H9 (cell line): ENCODE results near the gene ANKRD65. TPM values are rescaled to one million over a fixed set of nuclear protein-coding genes. Genes with fewer than 3 reads are reported as not detected.

Experiments used
- DNase-seq: peaks from one replicate; pipeline ENCODE4 v3.0.0-alpha.2; 2017
- H2AFZ ChIP-seq: one replicate; pipeline ENCODE4 v1.6.1; 2013; ENCODE audit warnings: mild to moderate bottlenecking, low read length, control low read depth, moderate library complexity
- H2AK5ac ChIP-seq: 2 replicates; pipeline ENCODE4 v1.6.1; 2013; ENCODE audit warnings: low read length, control low read depth, mixed read lengths; ENCODE audit not compliant: insufficient read length
- H2BK120ac ChIP-seq: one replicate; pipeline ENCODE4 v1.6.1; 2013; ENCODE audit warnings: low read depth, mild to moderate bottlenecking, low read length, control low read depth, inconsistent platforms; ENCODE audit not compliant: poor library complexity, severe bottlenecking
- H2BK12ac ChIP-seq: 2 replicates; pipeline ENCODE4 v1.6.1; 2013; ENCODE audit warnings: low read length, control low read depth, mixed read lengths, low read depth; ENCODE audit not compliant: insufficient read length
- H2BK15ac ChIP-seq: 2 replicates; pipeline ENCODE4 v1.6.1; 2013; ENCODE audit warnings: low read depth, low read length, control low read depth
- H2BK20ac ChIP-seq: one replicate; pipeline ENCODE4 v1.6.1; 2013; ENCODE audit warnings: low read depth, mild to moderate bottlenecking, low read length, control low read depth, inconsistent platforms; ENCODE audit not compliant: poor library complexity, severe bottlenecking
- H2BK5ac ChIP-seq: 2 replicates; pipeline ENCODE4 v1.6.1; 2013; ENCODE audit warnings: low read length, control low read depth, mixed read lengths; ENCODE audit not compliant: insufficient read length
- H3K14ac ChIP-seq: 2 replicates; pipeline ENCODE4 v1.6.1; 2013; ENCODE audit warnings: low read length, control low read depth; ENCODE audit not compliant: insufficient read depth
- H3K18ac ChIP-seq: 2 replicates; pipeline ENCODE4 v1.6.1; 2013; ENCODE audit warnings: low read depth, mild to moderate bottlenecking, mixed read lengths, low read length, control low read depth; ENCODE audit not compliant: insufficient read length
- H3K23ac ChIP-seq: 2 replicates; pipeline ENCODE4 v1.6.1; 2013; ENCODE audit warnings: low read length, control low read depth, mixed read lengths, low read depth; ENCODE audit not compliant: insufficient read length
- H3K23me2 ChIP-seq: 2 replicates; pipeline ENCODE4 v1.6.1; 2013; ENCODE audit warnings: low read depth, mild to moderate bottlenecking, mixed read lengths, low read length, control low read depth; ENCODE audit not compliant: insufficient read length, poor library complexity, severe bottlenecking
- H3K27ac ChIP-seq: 2 replicates; pipeline ENCODE4 v1.5.1; 2013; ENCODE audit warnings: low read length, control low read depth, mixed read lengths, low read depth; ENCODE audit not compliant: insufficient read length
- H3K27me3 ChIP-seq: 2 replicates; pipeline ENCODE4 v1.6.1; 2013; ENCODE audit warnings: low read length, control low read depth, inconsistent platforms; ENCODE audit not compliant: insufficient read depth
- H3K4ac ChIP-seq: 2 replicates; pipeline ENCODE4 v1.6.1; 2013; ENCODE audit warnings: low read depth, mild to moderate bottlenecking, control low read depth, inconsistent platforms, low read length, moderate library complexity
- H3K4me1 ChIP-seq: 2 replicates; pipeline ENCODE4 v1.6.1; 2013; ENCODE audit warnings: low read length, control low read depth, inconsistent platforms; ENCODE audit not compliant: insufficient read depth
- H3K4me2 ChIP-seq: 2 replicates; pipeline ENCODE4 v1.6.1; 2013; ENCODE audit warnings: low read length, control low read depth, mixed read lengths; ENCODE audit not compliant: insufficient read length, insufficient read depth
- H3K56ac ChIP-seq: 2 replicates; pipeline ENCODE4 v1.6.1; 2013; ENCODE audit warnings: low read depth, mild to moderate bottlenecking, mixed read lengths, low read length, control low read depth; ENCODE audit not compliant: insufficient read length
- H3K79me1 ChIP-seq: 2 replicates; pipeline ENCODE4 v1.6.1; 2013; ENCODE audit warnings: low read depth, mild to moderate bottlenecking, moderate library complexity, low read length, control low read depth, inconsistent platforms; ENCODE audit not compliant: insufficient read depth, poor library complexity, severe bottlenecking
- H3K79me2 ChIP-seq: 2 replicates; pipeline ENCODE4 v1.6.1; 2013; ENCODE audit warnings: low read length, control low read depth, inconsistent platforms; ENCODE audit not compliant: insufficient read depth
- H3K9ac ChIP-seq: 2 replicates; pipeline ENCODE4 v1.6.1; 2013; ENCODE audit warnings: low read length, control low read depth, mixed read lengths; ENCODE audit not compliant: insufficient read length; ENCODE audit errors: extremely low read depth
- H3K9me3 ChIP-seq: one replicate; pipeline ENCODE4 v1.6.1; 2013; ENCODE audit warnings: low read depth, low read length, inconsistent platforms; ENCODE audit not compliant: control insufficient read depth
- H3T11ph ChIP-seq: one replicate; pipeline ENCODE4 v1.6.1; 2013; ENCODE audit warnings: mild to moderate bottlenecking, low read length, control low read depth, inconsistent platforms
- H4K20me1 ChIP-seq: one replicate; pipeline ENCODE4 v1.6.1; 2013; ENCODE audit not compliant: control insufficient read depth, insufficient read length, insufficient read depth
- H4K5ac ChIP-seq: 2 replicates; pipeline ENCODE4 v1.6.1; 2013; ENCODE audit warnings: low read depth, mild to moderate bottlenecking, mixed read lengths, low read length, control low read depth; ENCODE audit not compliant: insufficient read length
- H4K8ac ChIP-seq: replicated peaks from 2 replicates; pipeline ENCODE4 v1.6.1; 2013; ENCODE audit warnings: low read length, control low read depth, mixed read lengths, low read depth; ENCODE audit not compliant: insufficient read length
- H4K91ac ChIP-seq: 2 replicates; pipeline ENCODE4 v1.6.1; 2013; ENCODE audit warnings: low read depth, mild to moderate bottlenecking, moderate library complexity, mixed read lengths, low read length, control low read depth; ENCODE audit not compliant: insufficient read length
- H3K27ac Mint-ChIP-seq, 3 experiments: 2 replicates in 2 of 3; 3 replicates in 1 of 3; pipeline ENCODE4 v1.8.0; 2020 to 2021; ENCODE audit warnings: mixed read lengths in 3 of 3, mild to moderate bottlenecking in 1 of 3, moderate library complexity in 1 of 3
- H3K27me3 Mint-ChIP-seq: 2 replicates; pipeline ENCODE4 v1.8.0; 2021; ENCODE audit warnings: low read depth, mild to moderate bottlenecking, moderate library complexity, mixed read lengths
- H3K36me3 Mint-ChIP-seq, 3 experiments: 2 replicates in 2 of 3; 3 replicates in 1 of 3; pipeline ENCODE4 v1.8.0; 2020 to 2021; ENCODE audit warnings: low read depth in 3 of 3, mixed read lengths in 3 of 3; ENCODE audit not compliant: insufficient read depth in 1 of 3
- H3K4me1 Mint-ChIP-seq, 2 experiments: 2 replicates each; pipeline ENCODE4 v1.8.0; 2020; ENCODE audit warnings: mixed read lengths in 2 of 2
- H3K4me3 Mint-ChIP-seq, 2 experiments: 2 replicates in 1 of 2; 3 replicates in 1 of 2; pipeline ENCODE4 v1.8.0; 2020 to 2021; ENCODE audit warnings: mild to moderate bottlenecking in 2 of 2, mixed read lengths in 2 of 2, moderate library complexity in 1 of 2
- H3K9me3 Mint-ChIP-seq, 2 experiments: 2 replicates in 1 of 2; 3 replicates in 1 of 2; pipeline ENCODE4 v1.8.0; 2020; ENCODE audit warnings: mild to moderate bottlenecking in 2 of 2, mixed read lengths in 2 of 2, moderate library complexity in 1 of 2
- CTCF ChIP-seq: fragments of 200-600 bp; sonication (generic); conservative IDR thresholded peaks from 3 replicates; pipeline ENCODE4 v1.8.0; 2021; ENCODE audit warnings: antibody characterized with exemption, mild to moderate bottlenecking
- WGBS: extraction: QIAGEN DNeasy Blood & Tissue Kit; methylation state at CpG from one replicate; pipeline ENCODE4 v1.1.7; 2013; ENCODE audit warnings: missing lambda C conversion rate, low lambda C conversion rate, mixed read lengths; ENCODE audit not compliant: insufficient read length; ENCODE audit errors: extremely low coverage; 5-methylcytosine and 5-hydroxymethylcytosine counted together
- total RNA-seq: library from RNA; stranded (reverse); gene quantifications from 2 replicates; pipeline ENCODE4 v1.2.1, GENCODE V29; 2021

ANKRD65 gene
- total RNA-seq, 1 experiment from 2014 or later, result 3.1 TPM

- H3K23ac ChIP-seq, result no peak overlapping the region
- no peak overlapping the region for H2BK15ac ChIP-seq
- no peak overlapping the region for H2BK12ac ChIP-seq
- TF ChIP-seq CTCF, result no peak
- H2BK120ac ChIP-seq, result no peak overlapping the region
- H3K4me3 Mint-ChIP-seq, result no peak overlapping the region
- H3K27me3 Mint-ChIP-seq, result no peaks in the 10 kb centered on the region
- no peak overlapping the region for H3K4ac ChIP-seq
- no peaks in the 10 kb centered on the region for H3K23me2 ChIP-seq
- peak overlapping the region in 1 of 3 experiments; percentile 11; a peak in 1 of 7 replicates for H3K27ac Mint-ChIP-seq
- no peak overlapping the region for H3T11ph ChIP-seq
- no peak overlapping the region for H3K14ac ChIP-seq
- no peak overlapping the region for H3K18ac ChIP-seq
- H2BK5ac ChIP-seq, result no peak overlapping the region
- H3K4me2 ChIP-seq, result no peak overlapping the region
- no peaks in the 10 kb centered on the region for H3K9me3 ChIP-seq
- H3K36me3 Mint-ChIP-seq, result peaks cover 51 to 82% (median 65%) of the 10 kb centered on the region in 3 experiments; a peak in 6 of 7 replicates
- WGBS, result no CpG with 5 or more reads among the region's 50 CpGs
- no peak overlapping the region for H2BK20ac ChIP-seq
- H3K4me1 Mint-ChIP-seq, result peaks cover 4% of the 10 kb centered on the region in 2 experiments; a peak in 1 of 4 replicates
- H3K9me3 Mint-ChIP-seq, result no peaks in the 10 kb centered on the region
- no peak overlapping the region for H2AFZ ChIP-seq
- no peak overlapping the region for H4K8ac ChIP-seq
- no peaks in the 10 kb centered on the region for H3K27me3 ChIP-seq
- H3K79me1 ChIP-seq, result no peaks in the 10 kb centered on the region
- H4K5ac ChIP-seq, result no peak overlapping the region
- no peaks in the 10 kb centered on the region for H3K4me1 ChIP-seq
- no peaks in the 10 kb centered on the region for H3K79me2 ChIP-seq
- no peak overlapping the region for H2AK5ac ChIP-seq
- no peak overlapping the region for H4K91ac ChIP-seq
- no peaks in the 10 kb centered on the region for H4K20me1 ChIP-seq
- H3K56ac ChIP-seq, result no peak overlapping the region
- no peak overlapping the region for H3K9ac ChIP-seq
- no peak overlapping the region for H3K27ac ChIP-seq
- no peak for DNase-seq
Measured at GRCh38 chr1:1387098-1388077, 33.7 kb downstream of the ANKRD65 start.
